Prostate gland (tissue), 2 donors: Measurements from ENCODE around the gene NHERF2. TPM values are rescaled to one million over a fixed set of nuclear protein-coding genes. Genes with fewer than 3 reads are reported as not detected.

Source experiments
- DNase-seq: peaks from one replicate; pipeline ENCODE4 v3.0.0-alpha.2; 2019; ENCODE audit warnings: low spot score
- H3K27ac ChIP-seq, 2 donors: fragments of 200-600 bp; sonication (generic); 2 replicates each; pipeline ENCODE4 v1.5.1; 2017 to 2019
- H3K27me3 ChIP-seq: fragments of 200-600 bp; sonication (generic); replicated peaks from 2 replicates; pipeline ENCODE4 v1.5.1; 2019; ENCODE audit not compliant: insufficient read depth
- H3K36me3 ChIP-seq, 2 donors: fragments of 200-600 bp; sonication (generic); 1 replicate in 1 of 2; 2 replicates in 1 of 2; pipeline versions ENCODE4 v1.5.1 to v1.8.1; 2017 to 2019
- H3K4me1 ChIP-seq: fragments of 200-600 bp; sonication (generic); replicated peaks from 2 replicates; pipeline ENCODE4 v1.5.1; 2019
- H3K4me3 ChIP-seq, 2 donors: fragments of 200-600 bp; sonication (generic); 2 replicates each; pipeline ENCODE4 v1.5.1; 2017 to 2019
- H3K9me3 ChIP-seq: fragments of 200-600 bp; sonication (generic); 2 replicates; pipeline ENCODE4 v1.5.1; 2017
- POLR2A ChIP-seq: fragments of 450-650 bp; IDR thresholded peaks from one replicate; pipeline ENCODE4 v1.6.1; 2016; ENCODE audit warnings: antibody characterized with exemption, mild to moderate bottlenecking
- POLR2AphosphoS5 ChIP-seq: sonication (generic); formaldehyde crosslinking; IDR thresholded peaks from one replicate; pipeline ENCODE4 v1.6.1; 2017; ENCODE audit warnings: antibody characterized with exemption
- WGBS: methylation state at CpG from one replicate; pipeline ENCODE4 v1.1.5; 2018; 5-methylcytosine and 5-hydroxymethylcytosine counted together
- intact Hi-C: fragments of 100-400 bp; cut with DNase I; formaldehyde crosslinking; loops from one replicate; pipeline ENCODE4 v1.14.2; 2022
- total RNA-seq, 2 donors: library from RNA; depleted of rRNA; stranded (reverse); fragments of >200 nt; gene quantifications; one replicate each; pipeline ENCODE4 v1.1.0, GENCODE V29; 2016
- TF ChIP-seq, protein P1 (sequence below), 4 experiments: fragments of 200-600 bp in 2 of 4; fragments of 450-650 bp in 2 of 4; sonication (generic) in 2 of 4; IDR thresholded peaks; 1 replicate in 3 of 4; 2 replicates in 1 of 4; pipeline ENCODE4 v1.5.1; 2016 to 2019; ENCODE audit warnings: antibody characterized with exemption in 4 of 4, mild to moderate bottlenecking in 2 of 4, moderate library complexity in 2 of 4

The NHERF2 gene
- total RNA-seq, 2 donors from 2014 or later, result 118 to 170 TPM

DNA sequence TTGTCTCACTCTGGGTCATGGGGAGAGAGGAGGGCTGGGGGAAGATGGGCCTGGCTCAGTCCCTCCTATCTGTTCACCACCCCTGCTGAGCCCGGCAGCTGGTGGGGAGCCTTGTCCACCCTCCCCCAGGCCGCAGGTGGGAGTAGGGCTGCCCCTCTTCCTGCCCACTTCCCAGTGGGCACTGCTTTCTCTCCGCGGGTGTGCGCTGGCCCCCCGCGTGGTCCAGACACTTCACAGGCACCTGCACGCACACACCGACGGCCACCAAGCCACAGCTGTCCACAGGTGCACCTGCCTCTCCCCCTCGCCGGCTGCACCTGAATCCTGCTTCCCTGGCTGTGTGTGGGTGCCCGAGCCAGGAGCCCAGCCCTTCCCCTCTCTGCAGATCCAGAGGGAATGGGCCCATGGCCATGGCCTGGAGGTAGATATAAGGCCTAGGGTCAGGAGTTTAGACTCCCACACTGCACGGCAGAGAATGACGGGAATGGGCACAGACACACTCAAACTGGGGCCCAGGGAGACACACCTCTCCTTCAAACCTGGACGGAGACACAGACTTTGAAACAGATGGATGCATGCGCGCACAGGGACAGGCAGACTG lies 2.0 kb downstream of the NHERF2 start:
- H3K36me3 ChIP-seq, result no peaks in the 10 kb centered on the region
- TF ChIP-seq POLR2AphosphoS5 (no peak), POLR2A (no peak)
- TF ChIP-seq, protein P1, sequence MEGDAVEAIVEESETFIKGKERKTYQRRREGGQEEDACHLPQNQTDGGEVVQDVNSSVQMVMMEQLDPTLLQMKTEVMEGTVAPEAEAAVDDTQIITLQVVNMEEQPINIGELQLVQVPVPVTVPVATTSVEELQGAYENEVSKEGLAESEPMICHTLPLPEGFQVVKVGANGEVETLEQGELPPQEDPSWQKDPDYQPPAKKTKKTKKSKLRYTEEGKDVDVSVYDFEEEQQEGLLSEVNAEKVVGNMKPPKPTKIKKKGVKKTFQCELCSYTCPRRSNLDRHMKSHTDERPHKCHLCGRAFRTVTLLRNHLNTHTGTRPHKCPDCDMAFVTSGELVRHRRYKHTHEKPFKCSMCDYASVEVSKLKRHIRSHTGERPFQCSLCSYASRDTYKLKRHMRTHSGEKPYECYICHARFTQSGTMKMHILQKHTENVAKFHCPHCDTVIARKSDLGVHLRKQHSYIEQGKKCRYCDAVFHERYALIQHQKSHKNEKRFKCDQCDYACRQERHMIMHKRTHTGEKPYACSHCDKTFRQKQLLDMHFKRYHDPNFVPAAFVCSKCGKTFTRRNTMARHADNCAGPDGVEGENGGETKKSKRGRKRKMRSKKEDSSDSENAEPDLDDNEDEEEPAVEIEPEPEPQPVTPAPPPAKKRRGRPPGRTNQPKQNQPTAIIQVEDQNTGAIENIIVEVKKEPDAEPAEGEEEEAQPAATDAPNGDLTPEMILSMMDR (IDR thresholded peaks at IDR 0.05), result no peak
- H3K4me3 ChIP-seq, result peak overlapping the region in 1 of 2 donors; percentile 86
- 75% methylated on average over 18 of the region's 18 CpGs for WGBS
- H3K27ac ChIP-seq, result peak overlapping the region; percentile 72 to 82
- DNase-seq, result no peak
- no peaks in the 10 kb centered on the region for H3K27me3 ChIP-seq
- intact Hi-C loops, result loop anchor here (10.0 kb wide), 1 partner anchor 216 kb away; no protein-coding TSS in a partner anchor
- peaks cover 17% of the 10 kb centered on the region for H3K4me1 ChIP-seq
- no peaks in the 10 kb centered on the region for H3K9me3 ChIP-seq

- H3K9me3 ChIP-seq, result no peaks in the 10 kb centered on the region
- intact Hi-C loops, result loop anchor here (10.0 kb wide), 1 partner anchor 215 kb away; no protein-coding TSS in a partner anchor
- peaks cover 21% of the 10 kb centered on the region for H3K4me1 ChIP-seq
- WGBS, result 85% methylated on average over 20 of the region's 22 CpGs
- no peaks in the 10 kb centered on the region for H3K27me3 ChIP-seq
- no peaks in the 10 kb centered on the region for H3K36me3 ChIP-seq
- no peak for DNase-seq
- H3K4me3 ChIP-seq, result peak overlapping the region in 1 of 2 donors; percentile 86
- TF ChIP-seq POLR2AphosphoS5 (no peak), POLR2A (no peak)
- TF ChIP-seq, protein P1 (IDR thresholded peaks at IDR 0.05), result no peak
- H3K27ac ChIP-seq, result peak overlapping the region in 1 of 2 donors; percentile 82
Observed at GRCh38 chr16:2029350-2029749, 2.6 kb downstream of the NHERF2 start.

- Histone ChIP-seq H3K9me3 (no peaks in the 10 kb centered on the region), H3K4me1 (peaks cover 25% of the 10 kb centered on the region), H3K27ac (peak overlapping the region in 1 of 2 donors; percentile 62), H3K36me3 (no peaks in the 10 kb centered on the region), H3K27me3 (no peaks in the 10 kb centered on the region), H3K4me3 (no peak overlapping the region)
- no peak for TF ChIP-seq POLR2A
- TF ChIP-seq, protein P1 (IDR thresholded peaks at IDR 0.05), result no peak
- no peak for TF ChIP-seq POLR2AphosphoS5
- intact Hi-C loops, result no loop called here
- DNase-seq, result no peak
- 87% methylated on average over 11 of the region's 11 CpGs for WGBS
Observed at GRCh38 chr16:2030036-2030435, 3.3 kb downstream of the NHERF2 start.

- intact Hi-C loops, result no loop called here
- peak overlapping the region; percentile 42 to 62 for H3K27ac ChIP-seq
- DNase-seq, result no peak
- WGBS, result 58% methylated on average over 10 of the region's 11 CpGs
- TF ChIP-seq POLR2AphosphoS5 (no peak), POLR2A (no peak)
- TF ChIP-seq, protein P1 (IDR thresholded peaks at IDR 0.05), result no peak
- H3K4me3 ChIP-seq, result no peak overlapping the region
- H3K4me1 ChIP-seq, result peaks cover 36% of the 10 kb centered on the region
- H3K27me3 ChIP-seq, result no peaks in the 10 kb centered on the region
- H3K9me3 ChIP-seq, result no peaks in the 10 kb centered on the region
- H3K36me3 ChIP-seq, result no peaks in the 10 kb centered on the region
Observed at GRCh38 chr16:2031081-2031577, 4.4 kb downstream of the NHERF2 start.
